NCI-H1105 (cell line): ENCODE data around the gene CCDC86.
A peak's percentile ranks its signal among the peaks of the same experiment; 100 is the strongest.

Experiments
- DNase-seq: peaks from one replicate; lab custom pipeline; 2025; lab: John Stamatoyannopoulos, UW

Gene CCDC86

DNA sequence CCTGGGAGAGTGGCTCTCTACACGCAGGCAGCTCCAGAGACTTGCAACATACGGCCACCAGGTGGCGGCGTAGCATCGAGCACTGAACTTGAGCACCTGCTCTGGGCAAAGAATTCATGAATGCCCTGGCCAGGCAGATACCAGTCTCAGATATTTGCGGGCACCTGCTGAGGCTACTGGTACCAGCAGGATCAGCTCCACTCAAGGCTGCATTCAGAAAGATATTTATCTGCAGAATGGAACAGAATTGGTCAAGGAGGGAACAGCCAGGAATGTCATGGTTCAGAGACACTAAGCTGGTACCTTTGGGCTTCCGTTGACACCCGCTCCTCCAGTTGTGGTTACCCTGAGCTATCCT, 10.8 kb upstream of the CCDC86 start:
- peak; percentile 81 for DNase-seq

- peak; percentile 64 for DNase-seq
Observed at GRCh38 chr11:60831501-60832079, 10.3 kb upstream of the CCDC86 start.

- no peak for DNase-seq
Observed at GRCh38 chr11:60834742-60835533, 7.0 kb upstream of the CCDC86 start.

DNA sequence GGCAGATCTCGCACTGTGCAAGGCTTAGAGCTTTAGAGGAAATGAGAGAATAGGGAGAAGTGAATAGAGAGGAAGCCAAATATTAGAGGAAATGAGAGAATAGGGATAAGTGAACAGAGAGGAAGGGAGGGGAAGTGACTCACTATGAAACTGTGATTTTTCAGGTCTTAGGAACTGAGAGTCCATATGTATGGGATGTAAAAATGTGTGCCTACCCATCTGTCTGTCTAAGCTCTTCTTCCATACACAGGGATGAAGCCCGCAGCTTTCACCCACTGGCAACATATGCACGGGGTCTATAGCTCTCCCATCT, 6.4 kb upstream of the CCDC86 start:
- no peak for DNase-seq

- no peak for DNase-seq
Observed at GRCh38 chr11:60836866-60837515, 4.9 kb upstream of the CCDC86 start.

DNA sequence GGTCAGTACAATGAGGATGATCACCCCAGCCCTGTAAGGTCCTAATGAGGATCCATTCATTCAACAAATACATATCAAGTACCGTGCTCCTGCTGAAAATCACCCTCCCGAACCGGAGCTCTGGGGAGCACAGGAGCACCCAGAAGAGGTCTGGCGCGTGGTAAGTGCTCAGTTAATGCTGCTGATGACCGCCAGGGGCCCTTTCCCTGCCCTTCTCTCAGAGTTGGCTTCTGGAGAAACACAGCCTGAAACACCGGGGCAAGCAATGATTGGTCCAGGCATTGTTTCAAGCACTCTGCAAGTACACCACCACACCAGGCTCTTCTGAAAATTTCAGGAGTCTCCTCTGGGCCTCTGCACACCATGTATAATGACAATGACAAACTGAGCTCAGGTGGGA, 3.8 kb upstream of the CCDC86 start:
- DNase-seq = no peak

GRCh38 chr11:60840470-60841430, 1.2 kb upstream of the CCDC86 start:
- no peak for DNase-seq

DNA sequence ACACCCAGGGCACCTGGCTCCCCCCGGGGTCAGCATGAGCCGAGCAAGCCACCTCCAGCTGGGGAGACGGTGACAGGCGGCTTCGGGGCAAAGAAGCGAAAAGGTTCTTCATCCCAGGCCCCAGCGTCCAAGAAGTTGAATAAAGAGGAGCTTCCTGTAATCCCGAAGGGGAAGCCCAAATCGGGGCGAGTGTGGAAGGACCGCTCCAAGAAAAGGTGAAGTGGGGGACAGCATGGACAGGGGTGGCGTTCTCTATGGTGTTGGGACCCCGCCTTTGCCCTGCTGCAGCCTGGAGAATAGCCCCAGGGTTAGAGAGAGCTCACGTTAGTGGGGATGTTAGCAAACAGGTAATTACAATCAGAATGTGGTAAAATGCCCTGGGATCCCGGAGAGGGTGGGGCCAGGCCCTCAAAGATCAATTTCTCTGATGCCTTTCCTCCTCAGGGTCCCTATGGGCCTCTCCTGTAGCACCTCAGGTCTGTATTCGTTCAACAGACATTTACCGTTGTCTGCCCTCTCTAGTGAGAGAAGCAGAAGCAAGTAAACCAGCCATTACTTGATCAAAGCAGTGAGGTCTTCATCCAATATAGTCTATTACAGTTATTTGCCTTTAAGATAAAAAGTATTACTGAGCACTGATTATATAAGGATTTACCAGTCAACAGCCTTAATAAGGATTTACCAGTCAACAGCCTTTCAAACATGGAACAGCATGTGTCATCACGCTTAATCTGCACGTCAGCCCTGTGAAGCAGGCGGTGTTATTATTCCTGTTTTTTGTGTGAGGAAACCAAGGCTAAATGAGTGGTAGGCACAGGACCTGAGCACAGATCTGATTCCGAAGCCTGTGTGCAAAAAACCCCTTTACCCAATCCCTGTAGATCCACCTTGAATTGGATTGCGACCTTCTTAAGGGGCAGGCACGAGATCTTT, 1.0 kb downstream of the CCDC86 start:
- no peak for DNase-seq

DNA sequence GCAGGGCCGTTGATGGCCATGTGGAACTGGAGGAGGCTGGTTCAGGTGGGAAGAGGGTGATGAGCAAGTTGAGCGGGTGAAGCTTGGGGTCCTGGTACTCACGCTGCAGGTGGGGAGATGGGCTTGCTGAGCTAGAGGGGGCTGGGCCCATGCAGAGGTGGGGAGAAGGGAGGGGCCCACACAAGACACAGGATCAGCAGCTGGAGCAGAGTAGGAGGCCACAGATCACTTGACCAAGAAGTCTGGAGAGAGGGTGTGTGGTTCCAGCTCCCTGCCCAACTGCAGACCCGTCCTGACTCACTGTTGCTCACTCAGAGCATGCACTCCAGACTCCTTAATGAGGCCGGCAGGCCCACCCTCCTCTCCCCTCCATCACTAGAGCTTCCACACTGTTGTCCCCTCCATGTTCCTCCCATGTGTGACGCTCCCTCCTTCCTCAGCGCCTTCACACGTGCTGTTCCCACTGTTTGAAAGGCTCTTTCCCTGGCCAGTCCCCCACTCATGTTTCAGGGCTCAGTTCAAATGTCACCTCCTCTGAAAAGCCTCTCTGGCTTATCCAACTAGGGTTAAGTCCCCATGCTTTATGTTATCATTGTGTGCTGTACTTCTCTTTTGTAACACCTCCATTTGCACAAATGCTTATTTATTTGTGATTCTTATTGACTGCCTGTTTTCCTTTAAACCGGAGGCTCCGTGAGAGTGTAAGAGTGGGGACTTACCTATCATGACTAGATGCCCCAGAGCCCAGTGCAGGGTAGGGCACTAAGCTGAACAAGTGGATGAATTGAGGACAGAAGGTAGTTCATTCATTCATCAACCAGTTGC, 2.3 kb downstream of the CCDC86 start:
- DNase-seq = no peak

GRCh38 chr11:60844870-60845221, 2.9 kb downstream of the CCDC86 start:
- no peak for DNase-seq

DNA sequence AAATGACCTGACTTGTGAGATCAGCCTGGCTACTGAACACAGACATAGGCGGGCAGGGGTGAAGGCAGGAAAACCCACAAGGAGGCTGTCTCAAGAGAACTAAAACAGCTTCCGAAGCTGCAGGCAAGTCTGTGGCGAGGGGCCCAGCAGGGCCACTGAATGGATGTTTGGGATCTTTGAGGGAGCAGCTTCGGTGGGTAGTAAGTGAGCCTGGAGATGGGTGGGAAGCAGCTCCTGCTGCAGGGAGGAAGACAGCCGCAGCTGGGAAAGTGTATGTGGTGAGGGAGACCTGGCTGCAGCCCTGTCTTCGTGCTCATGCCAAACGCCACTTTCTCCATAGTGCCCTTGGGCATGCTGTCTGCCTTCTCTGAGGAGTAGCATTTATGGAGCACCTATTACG, 3.4 kb downstream of the CCDC86 start:
- no peak for DNase-seq

GRCh38 chr11:60847281-60847680, 5.4 kb downstream of the CCDC86 start:
- no peak for DNase-seq

DNA sequence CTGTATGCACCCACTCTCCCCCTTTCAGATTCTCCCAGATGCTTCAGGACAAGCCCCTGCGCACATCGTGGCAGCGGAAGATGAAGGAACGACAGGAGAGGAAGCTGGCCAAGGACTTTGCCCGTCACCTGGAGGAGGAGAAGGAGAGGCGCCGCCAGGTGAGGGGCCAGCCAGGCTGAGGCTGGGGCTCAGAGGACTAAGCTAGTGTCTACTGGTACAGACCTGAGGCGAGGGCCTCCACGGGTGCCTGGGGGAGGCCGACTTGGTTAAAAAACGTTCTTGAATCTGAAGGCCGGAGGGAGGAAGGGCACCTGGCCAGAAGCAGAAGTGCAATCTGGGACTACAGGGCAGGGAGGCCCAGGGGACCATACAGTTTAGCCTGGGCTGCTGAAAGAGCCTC, 6.0 kb downstream of the CCDC86 start:
- DNase-seq = no peak

GRCh38 chr11:60848714-60849151, 6.8 kb downstream of the CCDC86 start:
- no peak for DNase-seq

DNA sequence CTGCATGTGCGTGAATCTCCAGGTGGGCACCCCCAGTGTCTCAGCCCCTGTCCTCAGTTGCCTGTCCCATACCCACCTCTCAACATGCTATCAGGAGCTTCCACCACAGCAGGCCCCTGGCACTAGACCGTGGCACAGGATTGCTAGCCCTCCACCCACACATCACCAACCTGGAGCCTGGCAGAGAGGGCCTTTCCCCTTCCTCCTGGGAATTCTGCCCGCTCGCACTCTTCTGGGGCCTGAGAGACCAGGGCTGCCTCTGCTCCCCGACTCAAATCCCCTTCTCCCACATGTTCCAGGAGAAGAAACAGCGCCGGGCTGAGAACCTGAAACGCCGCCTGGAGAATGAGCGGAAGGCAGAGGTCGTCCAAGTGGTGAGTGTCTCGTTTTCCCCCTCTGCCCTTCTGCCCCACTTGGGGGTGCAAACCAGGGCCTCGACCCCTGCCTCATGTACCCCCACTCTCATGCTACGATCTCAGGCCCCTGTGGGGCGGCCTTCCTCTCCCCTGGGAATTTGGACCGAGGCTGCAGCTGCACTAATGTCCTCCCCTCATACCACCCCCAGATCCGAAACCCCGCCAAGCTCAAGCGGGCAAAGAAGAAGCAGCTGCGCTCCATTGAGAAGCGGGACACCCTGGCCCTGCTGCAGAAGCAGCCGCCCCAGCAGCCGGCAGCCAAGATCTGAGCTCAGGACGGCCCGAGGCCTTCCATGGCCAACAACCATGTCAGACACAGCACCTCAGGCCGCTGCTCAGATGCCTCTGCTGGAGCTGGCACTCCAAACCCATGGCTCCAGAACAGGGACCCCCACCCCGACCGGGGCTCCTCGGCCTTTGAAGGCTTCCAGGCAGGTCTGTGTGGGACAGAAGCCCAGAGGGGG, 8.0 kb downstream of the CCDC86 start:
- DNase-seq = no peak

GRCh38 chr11:60851327-60852104, 9.6 kb downstream of the CCDC86 start:
- no peak for DNase-seq

- no peak for DNase-seq
Observed at GRCh38 chr11:60852117-60852981, 10.4 kb downstream of the CCDC86 start.
